HG03521 (cell line): Measurements from ENCODE around the gene SEC24A.
"Not testable (repeated sequence)": the region's sequence is repeated elsewhere in the genome, so short reads cannot be mapped to it uniquely, and the experiment has no call there.

ENCODE experiments used
- ATAC-seq: cut with Tn5 transposase; IDR thresholded peaks from one replicate; pipeline ENCODE4 v1.9.1; 2021; ENCODE audit warnings: mild to moderate bottlenecking, moderate library complexity; ENCODE audit not compliant: unreplicated experiment

Gene SEC24A

GRCh38 chr5:134648425-134649162 lies at the start of gene SEC24A:
Gene SEC24A (plus strand): TSS chr5:134648785. CDS start chr5:134649077, 292 bp downstream.
- ATAC-seq, result peak; percentile 87

GRCh38 chr5:134599820-134600219 lies 48.8 kb upstream of the SEC24A start:
- not testable (repeated sequence) for ATAC-seq

GRCh38 chr5:134600600-134600999 lies 48.0 kb upstream of the SEC24A start:
- no peak for ATAC-seq

DNA sequence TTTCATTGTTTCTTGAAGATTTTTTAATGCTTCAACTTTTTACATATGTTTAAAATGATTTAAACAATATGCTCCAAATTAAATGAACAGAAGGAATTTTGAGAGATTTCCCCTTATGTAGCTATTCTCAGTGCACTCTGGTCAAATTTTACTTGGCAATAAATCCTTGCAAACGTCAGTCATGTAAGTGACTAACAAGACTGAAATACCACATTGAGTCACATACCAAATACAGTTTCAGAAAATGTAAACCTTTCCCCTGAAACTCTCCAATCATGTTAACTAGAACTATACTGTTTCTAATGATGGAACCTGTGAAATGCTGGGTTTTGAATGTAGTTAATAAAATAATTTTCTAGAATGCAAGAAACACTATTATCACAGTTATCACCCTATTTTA lies 45.5 kb upstream of the SEC24A start:
- no peak for ATAC-seq

DNA sequence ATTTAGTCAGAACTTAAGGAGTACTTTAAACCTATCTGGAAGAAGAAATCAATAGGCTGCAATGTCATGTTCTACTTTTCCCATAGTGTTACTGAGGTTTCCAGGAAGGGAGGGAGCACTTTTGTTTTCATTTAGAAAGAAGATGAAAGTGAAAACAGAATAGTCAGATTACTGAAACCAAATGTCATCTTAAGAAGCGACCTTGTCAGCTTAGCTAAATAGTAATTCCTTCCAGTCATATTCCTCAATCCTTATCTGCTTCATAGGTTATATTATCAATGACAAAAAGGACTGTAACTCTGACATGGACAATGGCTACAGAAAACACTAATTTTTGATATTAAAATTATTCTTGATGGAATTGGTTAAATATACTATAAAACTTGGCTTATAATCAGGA lies 43.7 kb upstream of the SEC24A start:
- no peak for ATAC-seq

DNA sequence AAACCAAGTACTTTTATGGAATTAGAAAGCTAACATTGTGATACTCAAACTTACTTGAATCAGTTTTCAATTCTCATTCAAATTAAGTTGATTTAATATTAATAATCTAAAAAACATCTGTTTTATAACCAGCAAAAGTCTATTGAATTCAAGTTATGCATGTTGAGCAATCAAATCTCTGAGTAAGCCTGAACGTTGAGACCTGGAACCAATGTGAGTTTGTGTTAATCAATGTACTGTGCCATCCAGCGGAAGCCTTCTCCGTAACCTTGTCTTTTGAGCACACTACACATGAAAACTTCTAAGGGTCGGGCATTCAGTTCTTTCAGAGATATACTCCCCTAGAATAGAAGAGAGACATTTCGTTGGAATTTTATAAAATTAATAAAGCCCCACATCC lies 41.9 kb upstream of the SEC24A start:
- no peak for ATAC-seq

- no peak for ATAC-seq
Observed at GRCh38 chr5:134608555-134608954, 40.0 kb upstream of the SEC24A start.

- ATAC-seq, result peak; percentile 43
Observed at GRCh38 chr5:134609232-134609851, 39.2 kb upstream of the SEC24A start.

DNA sequence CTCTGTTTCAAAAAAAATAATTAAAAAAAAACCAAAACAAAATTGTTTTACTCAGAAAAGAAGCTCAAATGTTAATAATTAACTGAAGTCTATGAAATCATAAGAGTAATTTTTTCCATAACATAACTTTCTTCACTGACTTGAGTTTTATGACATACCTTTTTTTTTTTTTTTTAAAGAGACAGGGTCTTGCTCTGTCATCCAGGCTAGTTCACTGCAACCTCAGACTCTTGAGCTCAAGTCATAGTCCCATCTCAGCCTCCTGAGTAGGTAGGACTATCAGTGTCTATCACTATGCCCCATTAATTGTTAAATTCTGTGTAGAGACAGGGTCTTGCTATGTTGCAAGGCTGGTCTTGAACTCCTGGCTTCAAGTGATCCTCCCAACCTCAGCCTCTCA lies 37.9 kb upstream of the SEC24A start:
- ATAC-seq, result no peak

GRCh38 chr5:134611515-134611914 lies 37.1 kb upstream of the SEC24A start:
- no peak for ATAC-seq

- ATAC-seq, result no peak
Observed at GRCh38 chr5:134614450-134615085, 34.0 kb upstream of the SEC24A start.

DNA sequence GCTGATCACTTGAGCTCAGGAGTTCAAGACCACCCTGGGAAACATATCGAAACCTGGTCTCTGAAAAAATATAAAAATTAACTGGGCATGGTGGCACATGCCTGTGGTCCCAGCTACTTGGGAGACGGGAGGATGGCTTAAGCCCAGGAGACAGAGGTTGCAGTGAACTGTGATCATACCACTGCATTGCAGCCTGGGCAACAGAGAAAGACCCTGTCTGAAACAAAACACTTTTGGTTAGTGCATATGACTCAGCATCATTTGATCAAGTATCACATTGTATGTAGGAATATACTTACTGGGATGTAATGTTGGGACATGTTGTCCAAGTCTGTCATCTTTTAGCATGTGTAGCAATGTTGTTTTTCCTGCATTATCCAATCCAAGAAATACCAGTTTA lies 28.0 kb upstream of the SEC24A start:
- no peak for ATAC-seq

DNA sequence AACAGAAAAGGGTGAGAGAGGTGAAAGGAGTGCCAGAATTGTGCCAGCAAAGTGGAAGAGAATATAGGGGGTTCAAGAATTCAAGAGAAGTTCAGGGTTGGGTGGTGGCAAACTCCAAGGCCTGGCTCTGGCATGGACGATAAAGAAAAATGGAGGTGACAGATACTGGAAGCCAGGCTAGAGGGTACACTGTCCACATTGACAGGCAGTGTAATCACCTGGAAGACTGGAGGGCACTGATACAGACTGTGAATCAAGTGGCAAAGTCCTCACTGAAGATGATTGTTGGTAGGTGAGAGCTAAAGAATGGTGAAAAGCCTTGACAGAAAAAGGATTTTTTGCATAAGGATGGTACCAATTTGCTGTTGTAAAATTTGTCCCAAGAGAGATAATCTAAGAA lies 23.0 kb upstream of the SEC24A start:
- no peak for ATAC-seq

GRCh38 chr5:134626369-134627014 lies 22.1 kb upstream of the SEC24A start:
- no peak for ATAC-seq

- ATAC-seq, result no peak
Observed at GRCh38 chr5:134634227-134634626, 14.4 kb upstream of the SEC24A start.

DNA sequence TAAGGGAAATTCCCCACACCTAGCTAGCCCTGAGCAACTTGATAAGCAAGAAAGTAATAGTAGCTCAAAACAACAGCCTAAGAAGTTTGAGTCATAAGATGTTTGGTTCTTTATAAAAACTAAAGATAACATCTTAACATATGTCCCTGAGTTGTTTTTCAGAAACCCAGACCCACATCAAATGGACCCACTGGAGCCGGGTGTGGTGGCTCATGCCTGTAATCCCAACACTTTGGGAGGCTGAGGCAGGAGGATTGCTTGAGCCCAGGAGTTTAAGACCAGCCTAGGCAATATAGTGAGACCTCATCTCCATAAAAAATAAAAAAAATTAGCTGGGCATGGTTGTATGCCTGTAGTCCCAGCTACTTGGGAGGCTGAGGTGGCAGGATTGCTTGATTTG lies 13.2 kb upstream of the SEC24A start:
- ATAC-seq, result not testable (repeated sequence)

DNA sequence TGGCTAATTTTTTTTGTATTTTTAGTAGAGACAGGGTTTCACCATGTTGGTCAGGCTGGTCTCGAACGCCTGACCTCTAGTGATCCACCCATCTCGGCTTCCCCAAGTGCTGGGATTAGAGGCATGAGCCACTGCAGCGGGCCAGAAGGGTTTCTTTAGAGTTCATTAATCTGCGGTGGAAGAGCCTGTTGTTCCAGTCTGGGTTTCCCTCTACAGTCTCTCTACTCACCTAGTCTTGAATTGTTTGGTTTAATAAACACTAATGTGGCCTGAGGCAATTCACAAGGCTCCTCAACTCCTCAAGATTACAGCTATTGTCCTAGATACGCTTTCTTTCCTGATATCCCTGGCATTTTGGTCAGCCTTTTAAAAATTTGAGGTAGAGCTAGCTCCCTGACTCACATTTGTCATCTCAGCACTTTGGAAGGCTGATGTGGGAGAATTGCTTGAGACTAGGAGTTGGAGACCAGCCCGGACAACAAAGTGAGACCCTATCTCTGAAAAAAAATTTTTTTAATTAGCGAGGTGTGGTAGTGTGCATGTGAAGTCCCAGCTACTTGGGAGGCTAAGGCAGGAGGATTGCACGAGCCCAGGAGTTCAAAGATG lies 11.4 kb upstream of the SEC24A start:
- no peak for ATAC-seq

- no peak for ATAC-seq
Observed at GRCh38 chr5:134638760-134639201, 9.8 kb upstream of the SEC24A start.

DNA sequence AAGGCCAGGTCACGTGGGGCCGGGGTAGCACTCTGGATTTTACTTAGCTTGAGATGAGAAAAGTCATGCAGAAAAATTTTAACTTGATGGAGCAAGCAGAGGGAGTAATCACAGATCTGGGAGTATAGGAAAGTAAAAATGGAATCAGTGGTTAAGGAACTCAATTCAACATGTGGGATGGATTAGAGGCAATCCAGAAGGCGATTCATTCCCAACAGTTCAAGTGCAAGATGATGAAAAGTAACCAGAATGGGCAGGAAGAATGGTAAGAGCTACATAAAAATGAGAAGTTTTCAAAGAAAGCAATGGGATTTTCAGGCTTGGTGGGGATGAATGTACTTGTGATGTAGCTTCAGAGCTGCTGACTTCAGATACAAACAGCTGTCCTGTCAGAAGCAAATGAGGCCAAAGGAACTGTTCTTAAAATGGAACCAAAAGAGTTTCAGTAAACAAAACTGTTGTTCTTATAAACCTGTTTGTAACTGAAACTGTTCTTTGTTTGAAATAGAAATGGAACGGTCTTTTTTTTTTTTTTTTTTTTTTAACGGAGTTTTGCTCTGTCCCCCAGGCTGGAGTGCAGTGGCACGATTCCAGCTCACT lies 5.6 kb upstream of the SEC24A start:
- ATAC-seq, result peak; percentile 54

- ATAC-seq, result peak; percentile 18
Observed at GRCh38 chr5:134647750-134648424, 698 bp upstream of the SEC24A start.
